KBM-7 (cell line): Measurements from ENCODE around the gene MOSPD3.

Experiments used
- DNase-seq: peaks from one replicate; pipeline ENCODE4 v3.0.0-alpha.2; 2015
- in situ Hi-C: fragments of 300-500 bp; cut with MboI; formaldehyde crosslinking; loops from 2 replicates; pipeline ENCODE4 v1.14.3; 2020; ENCODE audit warnings: low sequenced_read_pairs, low pct_unique_long_range_greater_than_20kb, mixed read lengths

The MOSPD3 gene

DNA sequence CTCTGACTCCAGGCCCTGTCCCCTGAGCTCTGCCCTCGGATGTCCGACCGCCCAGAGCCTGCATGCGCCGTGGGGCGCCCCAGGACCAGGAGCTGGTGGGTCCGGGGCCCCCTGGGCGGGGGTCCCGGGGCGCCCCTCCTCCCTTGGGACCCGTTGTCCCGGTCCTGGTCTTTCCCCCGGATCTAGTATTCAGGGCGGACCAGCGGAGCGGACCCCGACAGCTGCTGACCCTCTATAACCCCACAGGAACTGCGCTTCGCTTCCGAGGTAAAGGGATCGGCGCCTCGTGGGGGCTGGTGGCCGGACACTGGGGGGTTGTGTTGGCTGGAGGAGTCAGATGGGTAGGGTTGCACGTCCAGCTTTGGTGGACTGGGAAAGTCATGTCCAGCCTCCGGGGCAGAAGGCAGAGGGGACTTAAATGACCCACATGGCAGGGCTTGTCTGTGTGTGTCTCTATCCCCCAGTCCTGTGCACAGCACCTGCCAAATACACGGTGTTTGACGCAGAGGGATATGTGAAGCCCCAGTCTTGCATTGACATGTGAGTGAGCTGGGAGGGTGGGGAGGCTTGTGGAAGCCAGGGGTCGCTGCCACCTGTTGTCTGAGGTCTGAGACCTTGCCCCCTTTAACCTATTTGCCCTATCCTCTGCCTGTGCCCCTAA lies 520 bp downstream of the MOSPD3 start:
- DNase-seq, result no peak
- in situ Hi-C loops, result no loop called here

DNA sequence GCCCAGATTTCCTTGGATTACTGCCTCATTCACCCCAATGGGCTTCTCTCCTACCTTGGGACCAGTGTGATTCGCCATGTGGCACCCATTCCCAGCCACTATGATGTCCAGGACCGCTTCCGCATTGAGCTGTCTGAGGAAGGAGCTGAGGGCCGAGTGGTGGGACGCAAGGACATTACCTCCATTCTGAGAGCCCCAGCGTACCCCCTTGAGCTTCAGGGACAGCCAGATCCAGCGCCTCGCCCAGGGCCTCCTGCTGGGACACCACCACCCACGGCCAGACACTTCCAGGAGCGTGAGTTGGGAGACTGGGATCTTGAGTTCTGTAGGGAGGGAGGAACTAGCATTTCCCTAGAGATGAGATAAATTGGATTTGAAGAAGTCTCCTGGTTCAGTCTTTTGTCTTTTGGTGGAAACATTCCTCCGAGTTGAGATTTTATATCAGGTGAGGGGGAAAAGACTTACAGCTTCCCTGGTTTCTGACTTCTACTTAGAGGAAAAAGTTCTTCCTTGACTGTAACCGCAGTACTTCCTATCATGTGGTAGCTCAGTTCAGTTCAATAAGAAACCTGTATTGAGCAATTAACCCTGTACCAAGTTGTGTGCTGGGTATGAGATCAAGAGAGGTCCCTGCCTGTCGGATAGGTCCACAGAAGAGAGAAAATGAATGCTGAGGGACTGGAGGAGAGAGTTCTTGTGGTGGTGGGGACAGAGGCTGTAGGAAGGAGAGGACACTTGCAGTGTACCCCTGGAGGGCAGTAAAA lies 1.3 kb downstream of the MOSPD3 start:
- in situ Hi-C loops, result no loop called here

DNA sequence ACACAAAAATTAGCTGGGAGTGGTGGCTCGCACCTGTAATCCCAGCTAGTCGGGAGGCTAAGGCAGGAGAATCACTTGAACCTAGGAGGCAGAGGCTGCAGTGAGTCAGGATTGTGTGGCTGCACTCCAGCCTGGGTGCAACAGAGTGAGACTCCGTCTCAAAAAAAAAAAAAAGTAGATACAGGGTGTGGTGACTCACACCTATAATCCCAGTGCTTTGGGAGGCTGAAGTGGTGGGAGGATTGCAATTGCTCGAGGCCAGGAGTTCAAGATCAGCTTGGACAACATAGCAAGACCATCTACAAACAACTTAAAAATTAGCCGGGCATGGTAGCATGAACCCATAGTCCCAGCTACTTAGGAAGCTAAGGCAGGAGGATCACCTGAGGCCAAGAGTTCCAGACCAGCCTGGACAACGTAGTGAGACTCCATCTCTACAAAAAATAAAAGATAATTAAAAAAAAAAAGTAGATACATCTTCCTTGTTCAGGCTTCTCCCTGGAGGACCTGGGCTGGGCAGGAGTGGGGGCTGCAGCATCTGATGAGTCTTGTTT lies 2.0 kb downstream of the MOSPD3 start:
- no peak for DNase-seq
- in situ Hi-C loops, result no loop called here

More for the DNA sequence above, 1.3 kb downstream of the MOSPD3 start:
- no peak for DNase-seq

DNA sequence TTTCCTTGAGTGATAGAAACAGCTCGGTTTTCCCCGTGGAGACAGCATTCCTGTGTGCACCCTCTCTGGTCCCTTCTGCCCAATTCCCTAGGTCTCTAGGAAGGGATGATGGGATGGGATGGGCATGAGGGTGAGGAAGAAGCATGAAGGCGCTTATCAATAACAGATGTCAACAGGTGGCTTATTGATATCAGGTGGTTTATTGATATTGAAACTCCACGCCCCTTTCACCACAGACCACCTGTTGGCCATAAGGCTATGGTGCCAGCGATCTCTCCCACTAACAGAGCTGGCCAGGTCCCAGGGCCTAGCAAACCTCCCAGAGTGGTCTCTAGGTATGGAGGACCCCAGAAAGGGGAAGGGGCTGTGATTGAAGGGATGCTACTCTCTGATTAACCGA lies 7.9 kb downstream of the MOSPD3 start:
- in situ Hi-C loops, result no loop called here
- DNase-seq, result no peak

DNA sequence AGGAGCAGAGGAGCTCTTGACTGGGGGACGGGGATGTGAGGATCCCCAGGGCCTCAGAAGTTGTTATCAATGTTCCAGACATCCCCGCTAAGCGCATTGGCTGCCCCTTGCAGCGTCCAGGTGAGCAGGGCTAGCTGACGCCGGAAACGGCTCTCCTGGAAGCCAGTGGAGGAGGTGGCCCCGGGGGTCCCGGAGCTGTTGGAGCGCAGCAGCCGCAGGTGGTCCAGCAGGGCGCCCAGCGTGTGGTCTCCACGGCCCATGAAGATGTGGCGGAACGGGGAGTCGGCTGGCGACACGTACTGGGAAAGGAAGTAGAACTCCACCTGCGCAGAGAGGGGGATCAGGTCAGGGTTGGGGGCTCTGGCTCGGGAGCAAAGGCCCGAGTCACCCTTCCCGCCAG lies 8.5 kb downstream of the MOSPD3 start:
- DNase-seq, result no peak
- in situ Hi-C loops, result no loop called here

DNA sequence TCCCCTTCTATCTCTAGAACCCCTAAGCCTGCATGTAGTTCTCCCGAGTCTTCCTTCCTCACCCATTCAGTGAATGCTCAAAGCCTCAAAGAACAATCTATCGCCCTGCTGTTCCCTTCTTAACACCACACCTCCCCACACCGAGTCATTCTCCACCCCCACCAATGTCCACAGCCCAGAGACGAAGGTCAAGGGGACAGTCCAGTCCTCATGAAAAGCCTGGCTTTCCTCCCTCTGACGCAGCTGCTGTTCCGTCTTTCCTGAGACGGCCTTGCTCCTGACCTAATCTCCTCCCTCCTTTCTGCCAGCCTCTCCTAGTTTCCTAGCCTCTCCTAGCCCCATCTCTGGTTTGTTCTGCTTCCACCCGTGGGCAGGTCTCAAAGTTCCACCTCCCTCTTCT lies 9.2 kb downstream of the MOSPD3 start:
- DNase-seq, result no peak
- in situ Hi-C loops, result no loop called here

DNA sequence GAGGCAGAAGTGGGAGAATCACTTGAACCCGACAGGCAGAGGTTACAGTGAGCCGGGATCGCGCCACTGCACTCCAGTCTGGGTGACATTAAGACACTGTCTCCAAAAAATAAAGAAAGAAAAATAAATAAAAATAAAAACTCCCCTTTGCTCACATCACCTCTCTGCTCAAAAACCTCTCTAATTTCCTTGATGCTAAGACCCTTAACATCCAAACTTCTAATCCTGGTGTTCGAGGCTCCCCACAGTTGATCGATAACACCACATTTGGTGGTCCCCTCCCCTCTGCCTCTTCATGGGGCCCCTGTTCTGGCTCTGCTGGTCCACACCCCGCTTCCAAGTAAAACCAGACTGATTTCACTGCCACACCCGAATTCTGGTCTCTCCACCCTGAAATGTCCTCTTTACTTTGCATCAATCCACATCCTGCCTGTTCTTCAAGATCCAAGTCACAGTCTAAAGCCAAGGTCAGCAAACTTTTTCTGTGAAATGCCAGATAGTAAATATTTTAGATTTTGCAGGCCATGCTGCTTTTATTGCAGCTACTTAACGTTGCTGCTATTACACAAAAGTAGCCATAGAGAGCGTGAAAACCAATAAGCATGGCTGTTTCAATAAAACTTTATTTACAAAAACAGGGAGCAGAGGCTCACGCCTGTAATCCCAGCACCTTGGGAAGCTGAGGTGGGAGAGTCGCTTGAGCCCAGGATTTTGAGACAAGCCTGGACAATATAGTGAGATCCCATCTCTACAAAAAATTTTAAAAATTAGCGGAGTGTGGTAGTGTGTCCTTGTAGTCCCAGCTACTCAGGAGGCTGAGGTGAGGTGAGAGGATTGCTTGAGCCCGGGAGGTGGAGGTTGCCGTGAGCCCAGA lies 11.8 kb downstream of the MOSPD3 start:
- in situ Hi-C loops, result no loop called here

DNA sequence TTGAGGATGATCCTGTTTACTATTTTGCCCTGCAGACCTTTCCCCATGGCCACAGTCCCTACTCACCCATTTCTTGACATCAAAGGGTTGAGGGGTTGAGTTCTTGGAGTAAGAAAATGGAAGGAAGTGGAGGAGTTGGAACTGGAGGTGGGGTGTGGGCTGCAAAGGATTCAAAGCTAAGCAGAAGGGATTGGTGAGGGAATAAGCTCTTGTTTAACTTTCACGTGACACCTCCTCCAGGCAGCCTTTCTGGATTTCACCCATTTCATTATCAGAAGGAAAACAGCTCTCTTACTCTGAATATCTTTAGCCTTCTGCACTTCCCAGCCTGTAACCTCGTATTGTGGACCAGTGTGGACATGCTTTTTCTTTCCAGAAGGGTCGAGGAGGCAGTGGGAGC lies 13.7 kb downstream of the MOSPD3 start:
- in situ Hi-C loops, result no loop called here
- DNase-seq, result no peak

More for the DNA sequence above, 11.8 kb downstream of the MOSPD3 start:
- DNase-seq, result no peak

DNA sequence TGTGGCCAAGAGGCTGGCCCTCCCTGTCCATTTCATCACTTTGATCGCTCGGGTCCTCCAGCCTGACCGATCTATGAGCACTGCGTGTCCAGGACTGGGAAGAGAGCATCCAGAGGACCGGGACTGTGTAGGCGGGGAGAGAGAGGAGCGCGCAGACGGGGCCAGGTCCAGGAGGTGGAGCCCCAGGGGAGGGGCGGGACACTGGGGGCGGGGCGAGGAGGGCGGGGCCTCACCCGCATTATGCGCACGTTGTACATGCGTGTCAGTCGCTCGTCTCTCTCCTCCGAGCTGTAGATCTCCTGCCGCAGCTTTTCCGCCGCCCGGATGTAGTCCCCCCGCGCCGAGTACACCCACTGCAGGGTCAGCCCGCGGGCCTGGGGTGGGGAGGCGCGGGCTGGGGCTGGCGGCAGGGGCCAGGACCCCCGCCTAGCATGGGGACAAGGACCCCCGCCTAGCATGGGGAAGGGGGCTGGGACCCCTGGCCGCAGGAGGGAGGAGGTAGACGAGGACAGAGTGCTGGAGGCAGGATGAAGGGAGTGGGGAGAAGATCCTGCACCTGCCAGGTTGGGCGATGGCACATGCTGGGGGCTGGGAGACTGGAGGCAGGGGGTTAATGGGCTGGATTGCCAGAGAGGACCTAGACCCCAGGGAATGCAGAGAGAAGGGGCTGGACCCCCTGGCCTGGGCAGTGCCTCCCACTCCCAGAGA lies 14.3 kb downstream of the MOSPD3 start:
- peak; percentile 64 for DNase-seq
- in situ Hi-C loops, result no loop called here

DNA sequence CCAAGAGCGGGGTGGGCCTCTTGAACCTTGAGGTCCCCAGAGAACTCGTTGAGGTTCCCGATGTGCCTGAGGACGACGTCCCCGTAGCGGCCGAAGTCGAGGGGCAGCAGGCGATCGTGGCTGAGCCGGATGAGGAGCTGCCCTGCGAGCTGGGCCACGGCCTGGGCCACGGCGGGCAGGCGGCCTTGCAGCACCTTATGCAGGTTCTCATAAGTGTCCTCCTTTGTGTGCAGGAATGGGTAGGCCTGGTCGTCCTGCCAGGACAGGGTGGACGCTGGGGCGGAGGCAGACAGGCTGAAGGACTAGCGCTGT lies 14.9 kb downstream of the MOSPD3 start:
- in situ Hi-C loops, result no loop called here
- no peak for DNase-seq

DNA sequence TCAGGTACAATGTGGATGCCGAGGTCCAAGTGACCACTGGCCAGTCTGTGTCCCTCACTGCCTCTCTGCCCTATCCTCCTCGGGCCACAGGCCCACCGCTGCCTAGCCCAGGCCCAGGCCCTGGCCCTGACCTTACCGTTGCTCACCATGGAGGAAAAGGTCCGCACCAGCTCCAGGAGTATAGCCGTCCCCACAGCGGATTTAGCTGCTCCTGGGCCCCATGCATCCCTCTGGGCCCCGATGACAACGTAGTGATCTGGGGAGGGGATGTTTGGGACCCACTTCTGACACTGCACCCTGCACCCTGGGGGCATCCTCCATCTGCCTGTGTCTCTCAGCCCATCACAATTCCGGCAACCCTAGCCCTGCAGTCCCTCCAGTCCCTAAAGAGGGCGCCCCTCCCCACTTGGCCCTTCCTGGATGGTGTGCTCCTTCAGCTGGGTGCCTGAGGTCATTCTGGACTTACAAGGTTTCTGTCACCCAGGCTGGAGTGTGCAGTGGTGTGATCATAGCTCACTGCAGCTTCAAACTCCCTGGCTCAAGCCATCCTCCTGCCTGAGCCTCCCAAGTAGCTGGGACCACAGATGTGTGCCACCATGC lies 16.9 kb downstream of the MOSPD3 start:
- peak; percentile 66 for DNase-seq
- in situ Hi-C loops, result no loop called here

DNA sequence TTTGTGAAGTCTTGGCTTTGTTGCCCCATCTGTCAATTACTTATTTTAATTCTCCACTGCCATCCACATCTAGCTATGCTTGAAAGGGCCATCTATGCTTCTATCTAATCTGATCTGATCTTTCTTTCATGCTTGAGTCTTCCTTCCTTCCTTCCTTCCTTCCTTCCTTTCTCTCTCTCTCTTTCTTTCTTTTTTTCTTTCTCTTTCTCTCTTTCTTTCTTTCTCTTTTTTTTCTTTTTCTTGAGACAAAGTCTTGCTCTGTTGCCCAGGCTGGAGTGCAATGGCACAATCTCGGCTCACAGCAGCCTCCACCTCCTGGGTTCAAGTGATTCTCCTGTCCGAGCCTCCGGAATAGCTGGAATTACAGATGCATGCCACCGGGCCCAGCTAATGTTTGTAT lies 17.7 kb downstream of the MOSPD3 start:
- in situ Hi-C loops, result no loop called here
- DNase-seq, result no peak

DNA sequence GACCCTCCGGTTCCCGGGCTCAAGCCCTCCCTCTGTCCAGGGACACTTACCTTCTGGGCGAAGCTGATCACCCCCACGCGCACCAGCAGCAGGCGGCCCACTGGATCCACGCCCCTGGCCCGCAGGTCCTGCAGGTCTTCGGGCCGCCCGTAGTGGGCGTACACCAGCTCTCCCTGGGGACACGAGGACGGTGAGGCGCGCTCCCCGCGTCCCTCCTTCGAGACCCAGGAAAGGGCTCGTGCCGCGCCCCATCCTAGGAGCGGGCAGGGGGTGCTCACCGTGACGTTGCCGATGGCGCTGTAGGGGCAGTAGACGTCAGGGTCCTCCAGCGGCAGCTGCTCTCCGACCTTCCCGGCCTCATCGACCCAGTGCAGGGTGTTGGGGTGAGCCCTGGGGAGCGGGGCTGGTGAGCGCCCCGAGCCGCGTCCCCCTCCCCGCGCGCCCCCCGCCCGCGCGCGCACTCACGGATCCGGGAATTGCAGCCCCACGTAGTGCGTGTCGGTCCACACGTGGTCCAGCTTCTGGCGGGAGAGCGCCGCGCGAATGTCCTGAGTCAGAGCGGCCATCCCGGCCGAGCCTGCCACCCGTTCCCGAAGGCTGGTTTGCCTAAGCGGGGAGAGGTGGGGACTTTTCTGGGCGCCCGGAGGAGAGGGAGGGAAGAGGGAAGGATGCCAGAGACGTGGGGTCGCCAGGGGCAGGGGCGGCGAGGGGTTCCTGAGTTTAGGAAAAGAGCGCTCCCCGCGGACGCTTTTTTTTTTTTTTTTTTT lies 20.8 kb downstream of the MOSPD3 start:
- in situ Hi-C loops, result no loop called here
- peak; percentile 71 for DNase-seq

DNA sequence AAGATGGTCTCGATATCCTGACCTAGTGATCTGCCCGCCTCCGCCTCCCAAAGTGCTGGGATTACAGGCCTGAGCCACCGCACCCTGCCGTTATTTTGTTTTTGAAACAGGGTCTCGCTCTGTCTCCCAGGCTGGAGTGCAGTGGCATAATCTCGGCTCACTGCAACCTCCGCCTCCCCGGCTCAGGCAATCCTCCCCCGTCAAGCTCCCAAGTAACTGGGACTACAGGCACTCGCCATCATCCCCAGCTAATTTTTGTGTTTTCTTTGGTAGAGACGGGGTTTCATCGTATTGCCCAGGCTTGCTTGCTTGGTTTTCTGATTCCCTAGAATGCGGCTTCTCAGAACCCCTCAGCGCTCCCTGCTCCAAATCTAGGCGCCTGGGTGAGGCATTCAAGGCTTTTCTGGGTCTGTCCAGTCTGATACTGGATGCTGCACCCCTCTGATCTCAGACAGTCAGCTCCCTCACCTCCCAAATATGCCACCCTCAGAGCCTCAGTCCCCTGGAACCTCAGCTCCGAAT lies 27.7 kb downstream of the MOSPD3 start:
- in situ Hi-C loops, result no loop called here
- DNase-seq, result no peak

DNA sequence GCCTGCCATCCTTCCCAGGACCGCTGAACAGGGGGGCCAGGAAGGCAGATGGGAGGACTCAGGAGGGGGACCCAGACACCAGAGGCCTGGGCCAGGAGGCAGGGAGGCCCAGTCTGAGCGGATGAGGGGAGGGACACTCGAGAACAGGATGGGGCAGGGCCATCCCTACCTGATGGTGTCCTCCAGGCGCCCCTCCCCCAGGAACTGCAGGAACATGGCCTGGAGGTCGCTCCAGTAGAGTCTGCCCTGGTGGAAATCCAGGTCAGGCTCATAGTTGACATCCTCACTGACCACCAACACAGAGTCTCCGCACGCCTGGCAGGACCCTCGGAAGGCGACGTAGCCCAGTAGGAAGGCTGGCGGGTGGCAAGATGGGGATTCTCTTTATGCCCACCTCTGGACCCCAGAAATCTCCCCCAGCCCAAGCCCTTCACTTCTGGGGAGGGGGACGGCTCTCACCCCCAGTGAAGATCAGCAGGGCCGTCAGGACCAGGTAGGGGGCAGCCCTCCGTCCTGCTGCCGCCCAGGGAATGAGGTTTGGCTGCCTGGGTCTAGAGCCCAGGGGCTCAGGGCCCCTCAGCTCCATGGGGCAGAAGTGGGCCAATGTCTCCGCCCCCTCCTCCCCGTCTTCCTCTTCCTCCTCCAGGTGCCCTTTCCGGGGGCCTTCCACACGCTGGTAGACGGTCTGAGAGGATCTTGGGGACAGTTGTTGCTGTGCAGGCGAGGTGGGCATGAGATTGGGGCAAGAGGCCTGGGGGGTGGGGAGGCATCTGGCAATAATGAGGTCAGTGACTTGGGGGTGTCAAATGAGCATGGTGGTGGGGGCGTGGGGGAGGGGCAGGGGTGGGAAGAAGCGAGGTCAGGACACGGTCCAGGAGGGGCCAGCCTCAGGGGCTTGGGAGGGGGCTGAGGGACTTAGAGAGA lies 28.4 kb downstream of the MOSPD3 start:
- DNase-seq, result no peak
- in situ Hi-C loops, result no loop called here

DNA sequence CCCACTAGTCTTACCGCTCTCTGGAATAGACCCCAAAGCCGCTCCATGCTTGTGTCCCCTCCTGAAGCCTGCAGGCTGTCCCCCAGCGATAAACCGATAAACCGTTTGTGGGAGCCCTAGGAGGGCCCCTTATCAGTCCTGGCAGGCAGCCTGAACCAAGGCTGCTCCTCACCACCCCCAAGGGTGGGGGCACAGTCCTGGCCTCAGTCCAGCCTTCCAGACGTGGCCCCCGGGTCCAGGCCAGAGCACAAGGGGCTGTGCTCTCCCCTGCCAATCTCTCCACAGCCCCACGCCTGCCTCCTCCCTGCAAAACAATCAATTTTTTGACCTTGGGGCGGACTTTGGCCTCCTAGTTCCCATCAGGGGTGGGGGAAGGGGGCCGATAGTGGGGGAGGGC lies 29.1 kb downstream of the MOSPD3 start, which contains the start of gene TFR2:
TSS of gene TFR2 (minus strand) at position 90 of the 397 bp plus-strand sequence. CDS start at position 47, 43 bp downstream.
- in situ Hi-C loops, result no loop called here
- DNase-seq, result no peak
